HepG2 (cell line): ENCODE results near the gene ZNF500. TPM values are rescaled to one million over a fixed set of nuclear protein-coding genes. Genes with fewer than 3 reads are reported as not detected.

Source experiments
- CERS6 ChIP-seq: sonication (generic); formaldehyde crosslinking; IDR thresholded peaks from 2 replicates; pipeline ENCODE4 v1.5.0; 2020; ENCODE audit warnings: missing genetic modification reagents
- DDIT3 ChIP-seq: sonication (generic); formaldehyde crosslinking; IDR thresholded peaks from 2 replicates; pipeline ENCODE4 v1.4.0; 2020; ENCODE audit warnings: mild to moderate bottlenecking, missing genetic modification reagents
- E2F2 ChIP-seq: sonication (generic); formaldehyde crosslinking; IDR thresholded peaks from 2 replicates; pipeline ENCODE4 v1.4.0; 2020; ENCODE audit warnings: missing genetic modification reagents, borderline replicate concordance
- GATAD2A ChIP-seq: IDR thresholded peaks from 2 replicates; pipeline ENCODE4 v1.6.1; 2016
- KDM5A ChIP-seq: fragments of 200-600 bp; sonication (generic); IDR thresholded peaks from 2 replicates; pipeline ENCODE4 v1.7.0; 2018; ENCODE audit warnings: antibody characterized with exemption, mild to moderate bottlenecking, low read length, borderline replicate concordance
- MNT ChIP-seq: fragments of 450-650 bp; IDR thresholded peaks from 2 replicates; pipeline ENCODE4 v1.6.1; 2016
- PHB2 ChIP-seq: fragments of 450-650 bp; IDR thresholded peaks from 2 replicates; pipeline ENCODE4 v1.6.1; 2018; ENCODE audit not compliant: partially characterized antibody
- PPARG ChIP-seq: conservative IDR thresholded peaks from 2 replicates; pipeline ENCODE4 v1.6.1; 2016; ENCODE audit warnings: missing biosample characterization, missing genetic modification reagents
- SRSF1 ChIP-seq: fragments of 200-400 bp; formaldehyde crosslinking; optimal IDR thresholded peaks from 2 replicates; pipeline ENCODE3; 2017; ENCODE audit warnings: mild to moderate bottlenecking, low read depth, low read length, moderate library complexity
- TOE1 ChIP-seq: sonication (generic); formaldehyde crosslinking; IDR thresholded peaks from 2 replicates; pipeline ENCODE4 v1.4.0; 2020; ENCODE audit warnings: mild to moderate bottlenecking, missing genetic modification reagents
- TOPORS ChIP-seq: sonication (generic); formaldehyde crosslinking; IDR thresholded peaks from 2 replicates; pipeline ENCODE4 v1.8.0; 2023; ENCODE audit warnings: mild to moderate bottlenecking, missing genetic modification reagents
- TSC22D2 ChIP-seq: sonication (generic); formaldehyde crosslinking; IDR thresholded peaks from 2 replicates; pipeline ENCODE4 v1.5.1; 2020; ENCODE audit warnings: missing genetic modification reagents, mild to moderate bottlenecking, borderline replicate concordance
- XRCC5 ChIP-seq: fragments of 200-400 bp; formaldehyde crosslinking; optimal IDR thresholded peaks from 2 replicates; pipeline ENCODE3; 2017; ENCODE audit warnings: mild to moderate bottlenecking, low read length
- ZMYM2 ChIP-seq: sonication (generic); formaldehyde crosslinking; IDR thresholded peaks from 2 replicates; pipeline ENCODE4 v1.8.0; 2022; ENCODE audit warnings: mild to moderate bottlenecking, missing genetic modification reagents
- ZNF34 ChIP-seq: sonication (generic); formaldehyde crosslinking; IDR thresholded peaks from 2 replicates; pipeline ENCODE4 v1.4.0; 2020; ENCODE audit warnings: mild to moderate bottlenecking, missing genetic modification reagents, borderline replicate concordance
- ZNF468 ChIP-seq: sonication (generic); formaldehyde crosslinking; IDR thresholded peaks from 2 replicates; pipeline ENCODE4 v1.8.0; 2022; ENCODE audit warnings: mild to moderate bottlenecking, moderate library complexity, missing genetic modification reagents
- ZNF792 ChIP-seq: IDR thresholded peaks from 2 replicates; pipeline ENCODE4 v1.6.1; 2016
- ZSCAN29 ChIP-seq: sonication (generic); formaldehyde crosslinking; conservative IDR thresholded peaks from 2 replicates; pipeline ENCODE4 v1.4.0; 2020; ENCODE audit warnings: mild to moderate bottlenecking, missing genetic modification reagents
- polyA plus RNA-seq, 8 experiments: library from polyadenylated mRNA; depleted of rRNA in 3 of 8; stranded (reverse) in 7 of 8; unstranded in 1 of 8; fragments of >200 nt; fragmentation: Illumina TruSeq in 4 of 8; extraction: Trizol in 4 of 8; gene quantifications; 2 replicates each; pipeline versions ENCODE4 v1.2.1 to v1.2.3, GENCODE V29; 2011 to 2016; ENCODE audit warnings: low read depth in 4 of 8, missing spikeins in 1 of 8, mixed read lengths in 1 of 8; ENCODE audit not compliant: insufficient read depth in 1 of 8
- total RNA-seq, 5 experiments: library from RNA; depleted of rRNA; stranded (reverse); fragments of >200 nt; fragmentation: Illumina TruSeq; extraction: Trizol; gene quantifications; 2 replicates each; pipeline ENCODE4 v1.2.3, GENCODE V29; 2016; ENCODE audit warnings: low read depth in 1 of 5
- TF ChIP-seq, protein P1 (sequence below): sonication (generic); formaldehyde crosslinking; IDR thresholded peaks from 2 replicates; pipeline ENCODE4 v1.5.0; 2020; ENCODE audit warnings: mild to moderate bottlenecking, low read depth, missing genetic modification reagents, borderline replicate concordance
- TF ChIP-seq, protein P2 (sequence below): sonication (generic); formaldehyde crosslinking; IDR thresholded peaks from 2 replicates; pipeline ENCODE4 v1.8.0; 2022; ENCODE audit warnings: missing genetic modification reagents, mild to moderate bottlenecking, moderate library complexity, borderline replicate concordance
- TF ChIP-seq, protein P3 (sequence below): sonication (generic); formaldehyde crosslinking; IDR thresholded peaks from 2 replicates; pipeline ENCODE4 v1.5.0; 2020; ENCODE audit warnings: mild to moderate bottlenecking, missing genetic modification reagents, borderline replicate concordance

The ZNF500 gene
- total and polyA plus RNA-seq, 2 of the 13 experiments (the other 11 are each of a cell fraction or from before 2014, with no cell fraction given) = 6.1 to 12.2 TPM

- no peak for TF ChIP-seq PHB2
- TF ChIP-seq, protein P1, sequence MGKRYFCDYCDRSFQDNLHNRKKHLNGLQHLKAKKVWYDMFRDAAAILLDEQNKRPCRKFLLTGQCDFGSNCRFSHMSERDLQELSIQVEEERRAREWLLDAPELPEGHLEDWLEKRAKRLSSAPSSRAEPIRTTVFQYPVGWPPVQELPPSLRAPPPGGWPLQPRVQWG (CRISPR knock-in tag) = no peak
- TF ChIP-seq CERS6 (CRISPR knock-in tag) = no peak
- no peak for TF ChIP-seq XRCC5
- TF ChIP-seq ZNF792 (CRISPR knock-in tag) = peak; percentile 10; the same call in 1 of the 2 replicates
- no peak for TF ChIP-seq TOPORS (CRISPR knock-in tag)
- TF ChIP-seq GATAD2A (CRISPR knock-in tag) = no peak
- TF ChIP-seq ZNF34 (CRISPR knock-in tag) = no peak
- no peak for TF ChIP-seq SRSF1
- TF ChIP-seq TOE1 (CRISPR knock-in tag) = no peak
- no peak for TF ChIP-seq ZMYM2 (CRISPR knock-in tag)
- TF ChIP-seq TSC22D2 (CRISPR knock-in tag) = 0 out of 2 replicates have a peak, but pooled peaks have one; percentile 49
- TF ChIP-seq MNT = no peak
- TF ChIP-seq, protein P2, sequence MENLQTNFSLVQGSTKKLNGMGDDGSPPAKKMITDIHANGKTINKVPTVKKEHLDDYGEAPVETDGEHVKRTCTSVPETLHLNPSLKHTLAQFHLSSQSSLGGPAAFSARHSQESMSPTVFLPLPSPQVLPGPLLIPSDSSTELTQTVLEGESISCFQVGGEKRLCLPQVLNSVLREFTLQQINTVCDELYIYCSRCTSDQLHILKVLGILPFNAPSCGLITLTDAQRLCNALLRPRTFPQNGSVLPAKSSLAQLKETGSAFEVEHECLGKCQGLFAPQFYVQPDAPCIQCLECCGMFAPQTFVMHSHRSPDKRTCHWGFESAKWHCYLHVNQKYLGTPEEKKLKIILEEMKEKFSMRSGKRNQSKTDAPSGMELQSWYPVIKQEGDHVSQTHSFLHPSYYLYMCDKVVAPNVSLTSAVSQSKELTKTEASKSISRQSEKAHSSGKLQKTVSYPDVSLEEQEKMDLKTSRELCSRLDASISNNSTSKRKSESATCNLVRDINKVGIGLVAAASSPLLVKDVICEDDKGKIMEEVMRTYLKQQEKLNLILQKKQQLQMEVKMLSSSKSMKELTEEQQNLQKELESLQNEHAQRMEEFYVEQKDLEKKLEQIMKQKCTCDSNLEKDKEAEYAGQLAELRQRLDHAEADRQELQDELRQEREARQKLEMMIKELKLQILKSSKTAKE (CRISPR knock-in tag) = no peak
- TF ChIP-seq, protein P3, sequence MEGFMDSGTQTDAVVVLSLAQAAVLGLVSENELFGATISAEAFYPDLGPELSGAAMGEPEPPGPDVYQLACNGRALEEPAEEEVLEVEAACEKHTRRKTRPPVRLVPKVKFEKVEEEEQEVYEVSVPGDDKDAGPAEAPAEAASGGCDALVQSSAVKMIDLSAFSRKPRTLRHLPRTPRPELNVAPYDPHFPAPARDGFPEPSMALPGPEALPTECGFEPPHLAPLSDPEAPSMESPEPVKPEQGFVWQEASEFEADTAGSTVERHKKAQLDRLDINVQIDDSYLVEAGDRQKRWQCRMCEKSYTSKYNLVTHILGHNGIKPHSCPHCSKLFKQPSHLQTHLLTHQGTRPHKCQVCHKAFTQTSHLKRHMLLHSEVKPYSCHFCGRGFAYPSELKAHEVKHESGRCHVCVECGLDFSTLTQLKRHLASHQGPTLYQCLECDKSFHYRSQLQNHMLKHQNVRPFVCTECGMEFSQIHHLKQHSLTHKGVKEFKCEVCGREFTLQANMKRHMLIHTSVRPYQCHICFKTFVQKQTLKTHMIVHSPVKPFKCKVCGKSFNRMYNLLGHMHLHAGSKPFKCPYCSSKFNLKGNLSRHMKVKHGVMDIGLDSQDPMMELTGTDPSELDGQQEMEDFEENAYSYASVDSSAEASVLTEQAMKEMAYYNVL = no peak
- TF ChIP-seq ZNF468 = no peak
- TF ChIP-seq E2F2 (CRISPR knock-in tag) = no peak
- TF ChIP-seq PPARG = 0 out of 2 replicates have a peak, but pooled peaks have one; percentile 22
- TF ChIP-seq DDIT3 (CRISPR knock-in tag) = no peak
- no peak for TF ChIP-seq KDM5A
- TF ChIP-seq ZSCAN29 = no peak
Measured at GRCh38 chr16:4801962-4802658, 35.1 kb upstream of the ZNF500 start, which contains the start of gene ROGDI (continued).
